HepG2 (cell line): ENCODE results near the gene DUSP16. TPM values are rescaled to one million over a fixed set of nuclear protein-coding genes. Genes with fewer than 3 reads are reported as not detected.
A peak's percentile ranks its signal among the peaks of the same experiment; 100 is the strongest.

ENCODE experiments used
- ATAC-seq: fragments of 200-7000 bp; cut with Tn5 transposase; 3 replicates; pipeline ENCODE4 v1.9.1; 2020; ENCODE audit warnings: mild to moderate bottlenecking, moderate library complexity
- BruUV-seq: library from RNA; stranded (reverse); fragments of 400-500 nt; replicated peaks from 2 replicates; lab custom pipeline; 2021; lab: Mats Ljungman, UMichigan
- CTCF ChIA-PET: fragments of 300-600 bp; formaldehyde crosslinking; extraction: SDS; loops from one replicate; lab custom pipeline; 2021; ENCODE audit warnings: low total read pairs, inconsistent platforms, low intra/inter-chr PET ratio; lab: Yijun Ruan, JAX
- POLR2A ChIA-PET: fragments of 350-600 bp; sonication (Branson Sonifier 250); formaldehyde crosslinking; loops from one replicate; lab custom pipeline; 2020; ENCODE audit warnings: antibody characterized with exemption, inconsistent platforms; lab: Yijun Ruan, JAX
- DNase-seq: peaks from one replicate; pipeline ENCODE4 v3.0.0-alpha.2; 2015; ENCODE audit warnings: low spot score
- FAIRE-seq: peaks from 3 replicates; lab custom pipeline; 2011; peaks lifted over from hg19 to GRCh38; lab: Jason Lieb, UNC
- H2AFZ ChIP-seq: one replicate; pipeline ENCODE4 v1.6.1; 2011; ENCODE audit warnings: low read length, inconsistent platforms
- H3K27ac ChIP-seq: fragments of 300-600 bp; 3 replicates; pipeline ENCODE4 v1.8.0; 2011; ENCODE audit warnings: mixed run types, mild to moderate bottlenecking, mixed read lengths, low read length, inconsistent platforms; ENCODE audit not compliant: insufficient read depth; ENCODE audit errors: extremely low read length
- H3K27me3 ChIP-seq, 2 experiments: fragments of 200-600 bp in 1 of 2; 2 replicates in 1 of 2; 3 replicates in 1 of 2; pipeline versions ENCODE4 v1.6.0 to v1.8.0; 2011; ENCODE audit warnings: low read length in 2 of 2, mild to moderate bottlenecking in 2 of 2, moderate library complexity in 2 of 2, inconsistent platforms in 1 of 2; ENCODE audit not compliant: insufficient read depth in 2 of 2, control insufficient read depth in 1 of 2
- H3K36me3 ChIP-seq, 2 experiments: fragments of 200-600 bp in 1 of 2; replicated peaks in 1 of 2; 2 replicates in 1 of 2; 3 replicates in 1 of 2; pipeline versions ENCODE4 v1.5.1 to v1.8.0; 2011; ENCODE audit warnings: low read length in 2 of 2, inconsistent platforms in 1 of 2; ENCODE audit not compliant: insufficient read depth in 2 of 2, control insufficient read depth in 1 of 2
- H3K4me1 ChIP-seq: 2 replicates; pipeline ENCODE4 v1.5.1; 2012; ENCODE audit warnings: low read length, inconsistent platforms; ENCODE audit not compliant: insufficient read depth
- H3K4me2 ChIP-seq: 2 replicates; pipeline ENCODE4 v1.6.0; 2011; ENCODE audit warnings: low read depth, low read length, inconsistent platforms
- H3K4me3 ChIP-seq, 3 experiments: fragments of 200-600 bp in 1 of 3; sonication (generic), shearing (Covaris generic) in 1 of 3; replicated peaks in 1 of 3; 2 replicates each; pipeline ENCODE4 v1.5.1; 2011 to 2016; ENCODE audit warnings: low read length in 3 of 3, inconsistent platforms in 2 of 3, low read depth in 2 of 3, mild to moderate bottlenecking in 2 of 3, control low read depth in 1 of 3, mixed read lengths in 1 of 3; ENCODE audit not compliant: insufficient read depth in 1 of 3
- H3K79me2 ChIP-seq: one replicate; pipeline ENCODE4 v1.6.1; 2011; ENCODE audit warnings: low read length, inconsistent platforms; ENCODE audit not compliant: insufficient read depth
- H3K9ac ChIP-seq: 2 replicates; pipeline ENCODE4 v1.6.0; 2011; ENCODE audit warnings: mild to moderate bottlenecking, low read depth, low read length, inconsistent platforms; ENCODE audit not compliant: insufficient read depth
- H3K9me3 ChIP-seq: 2 replicates; pipeline ENCODE4 v1.5.1; 2012; ENCODE audit warnings: mild to moderate bottlenecking, low read length
- H4K20me1 ChIP-seq: 2 replicates; pipeline ENCODE4 v1.6.0; 2011; ENCODE audit warnings: inconsistent platforms, mild to moderate bottlenecking, low read length, moderate library complexity; ENCODE audit not compliant: insufficient read depth
- ELF4 ChIP-seq: sonication (generic); formaldehyde crosslinking; IDR thresholded peaks from 2 replicates; pipeline ENCODE4 v1.5.0; 2020; ENCODE audit warnings: missing genetic modification reagents, mild to moderate bottlenecking, moderate library complexity, borderline replicate concordance
- GATAD2A ChIP-seq: IDR thresholded peaks from 2 replicates; pipeline ENCODE4 v1.6.1; 2016
- HDAC2 ChIP-seq: sonication (generic); formaldehyde crosslinking; IDR thresholded peaks from 2 replicates; pipeline ENCODE4 v1.4.0; 2020; ENCODE audit warnings: missing genetic modification reagents
- HOXA3 ChIP-seq: sonication (generic); formaldehyde crosslinking; IDR thresholded peaks from 2 replicates; pipeline ENCODE4 v1.5.0; 2020; ENCODE audit warnings: missing genetic modification reagents
- HOXA9 ChIP-seq: sonication (generic); formaldehyde crosslinking; IDR thresholded peaks from 2 replicates; pipeline ENCODE4 v1.8.1; 2022; ENCODE audit warnings: missing genetic modification reagents, mild to moderate bottlenecking, moderate library complexity, borderline replicate concordance
- MEF2D ChIP-seq: sonication (generic); formaldehyde crosslinking; IDR thresholded peaks from 2 replicates; pipeline ENCODE4 v1.5.1; 2020; ENCODE audit warnings: mild to moderate bottlenecking, missing genetic modification reagents
- MIER2 ChIP-seq: IDR thresholded peaks from 2 replicates; pipeline ENCODE4 v1.6.1; 2016; ENCODE audit warnings: missing biosample characterization, missing genetic modification reagents
- MIXL1 ChIP-seq: IDR thresholded peaks from 2 replicates; pipeline ENCODE4 v1.6.1; 2016
- NR1H2 ChIP-seq: sonication (generic); formaldehyde crosslinking; IDR thresholded peaks from 2 replicates; pipeline ENCODE4 v1.8.1; 2022; ENCODE audit warnings: low read depth, missing genetic modification reagents, borderline replicate concordance
- NR2F6 ChIP-seq, 2 experiments: IDR thresholded peaks; 2 replicates each; pipeline ENCODE4 v1.6.1; 2016; ENCODE audit warnings: antibody characterized with exemption in 1 of 2, mild to moderate bottlenecking in 1 of 2
- RBM39 ChIP-seq: fragments of 200-400 bp; formaldehyde crosslinking; IDR thresholded peaks from one replicate; pipeline ENCODE4 v1.6.1; 2018; ENCODE audit warnings: antibody characterized with exemption, mild to moderate bottlenecking, low read depth, low read length; ENCODE audit not compliant: poor library complexity, severe bottlenecking
- REL ChIP-seq: sonication (generic); formaldehyde crosslinking; conservative IDR thresholded peaks from 2 replicates; pipeline ENCODE4 v1.8.0; 2022; ENCODE audit warnings: mild to moderate bottlenecking, missing genetic modification reagents, moderate library complexity
- REXO4 ChIP-seq: sonication (generic); formaldehyde crosslinking; IDR thresholded peaks from 2 replicates; pipeline ENCODE4 v1.8.0; 2022; ENCODE audit warnings: missing genetic modification reagents, mild to moderate bottlenecking, borderline replicate concordance
- RXRA ChIP-seq: sonication (generic); formaldehyde crosslinking; IDR thresholded peaks from 2 replicates; pipeline ENCODE4 v1.5.1; 2020; ENCODE audit warnings: missing genetic modification reagents
- SIN3A ChIP-seq: IDR thresholded peaks from 2 replicates; pipeline ENCODE4 v1.6.1; 2011; ENCODE audit warnings: low read depth, mild to moderate bottlenecking, control low read depth, low read length, borderline replicate concordance
- SNRNP70 ChIP-seq: fragments of 200-400 bp; formaldehyde crosslinking; IDR thresholded peaks from 2 replicates; pipeline ENCODE4 v1.6.1; 2017; ENCODE audit warnings: mild to moderate bottlenecking, low read depth, low read length, moderate library complexity
- ZEB1 ChIP-seq: IDR thresholded peaks from 2 replicates; pipeline ENCODE4 v1.6.1; 2012; ENCODE audit warnings: mild to moderate bottlenecking, low read depth, inconsistent platforms; ENCODE audit not compliant: insufficient replicate concordance
- ZKSCAN8 ChIP-seq: IDR thresholded peaks from 2 replicates; pipeline ENCODE4 v1.6.1; 2016; ENCODE audit warnings: borderline replicate concordance, missing genetic modification reagents, missing compliant biosample characterization
- ZNF34 ChIP-seq: sonication (generic); formaldehyde crosslinking; IDR thresholded peaks from 2 replicates; pipeline ENCODE4 v1.4.0; 2020; ENCODE audit warnings: mild to moderate bottlenecking, missing genetic modification reagents, borderline replicate concordance
- WGBS: methylation state at CpG from one replicate; pipeline ENCODE4 v1.1.6; 2017; ENCODE audit warnings: low lambda C conversion rate; 5-methylcytosine and 5-hydroxymethylcytosine counted together
- in situ Hi-C: cut with HindIII; loops from 2 replicates; pipeline ENCODE4 v1.10.0; 2017; ENCODE audit warnings: low pct_unique_long_range_greater_than_20kb; ENCODE audit not compliant: extremely low pct_ligation_motif_present
- intact Hi-C: fragments of 100-400 bp; cut with micrococcal nuclease; formaldehyde crosslinking; loops from one replicate; pipeline ENCODE4 v1.10.0; 2022; ENCODE audit not compliant: unreplicated experiment
- polyA plus RNA-seq, 8 experiments: library from polyadenylated mRNA; depleted of rRNA in 3 of 8; stranded (reverse) in 7 of 8; unstranded in 1 of 8; fragments of >200 nt; fragmentation: Illumina TruSeq in 4 of 8; extraction: Trizol in 4 of 8; gene quantifications; 2 replicates each; pipeline versions ENCODE4 v1.2.1 to v1.2.3, GENCODE V29; 2011 to 2016; ENCODE audit warnings: low read depth in 4 of 8, missing spikeins in 1 of 8, mixed read lengths in 1 of 8; ENCODE audit not compliant: insufficient read depth in 1 of 8
- total RNA-seq, 5 experiments: library from RNA; depleted of rRNA; stranded (reverse); fragments of >200 nt; fragmentation: Illumina TruSeq; extraction: Trizol; gene quantifications; 2 replicates each; pipeline ENCODE4 v1.2.3, GENCODE V29; 2016; ENCODE audit warnings: low read depth in 1 of 5
- TF ChIP-seq, protein P1 (sequence below): sonication (generic); formaldehyde crosslinking; IDR thresholded peaks from 2 replicates; pipeline ENCODE4 v1.4.0; 2020; ENCODE audit warnings: mild to moderate bottlenecking, low read depth, missing genetic modification reagents
- TF ChIP-seq, protein P2 (sequence below): sonication (generic); formaldehyde crosslinking; conservative IDR thresholded peaks from 2 replicates; pipeline ENCODE4 v1.5.0; 2020; ENCODE audit warnings: missing genetic modification reagents
- TF ChIP-seq, protein P3 (sequence below): IDR thresholded peaks from 2 replicates; pipeline ENCODE4 v1.6.1; 2016; ENCODE audit warnings: low read depth

Gene DUSP16
- total and polyA plus RNA-seq, 2 of the 13 experiments (the other 11 are each of a cell fraction or from before 2014, with no cell fraction given), result 45.7 to 46.6 TPM

DNA sequence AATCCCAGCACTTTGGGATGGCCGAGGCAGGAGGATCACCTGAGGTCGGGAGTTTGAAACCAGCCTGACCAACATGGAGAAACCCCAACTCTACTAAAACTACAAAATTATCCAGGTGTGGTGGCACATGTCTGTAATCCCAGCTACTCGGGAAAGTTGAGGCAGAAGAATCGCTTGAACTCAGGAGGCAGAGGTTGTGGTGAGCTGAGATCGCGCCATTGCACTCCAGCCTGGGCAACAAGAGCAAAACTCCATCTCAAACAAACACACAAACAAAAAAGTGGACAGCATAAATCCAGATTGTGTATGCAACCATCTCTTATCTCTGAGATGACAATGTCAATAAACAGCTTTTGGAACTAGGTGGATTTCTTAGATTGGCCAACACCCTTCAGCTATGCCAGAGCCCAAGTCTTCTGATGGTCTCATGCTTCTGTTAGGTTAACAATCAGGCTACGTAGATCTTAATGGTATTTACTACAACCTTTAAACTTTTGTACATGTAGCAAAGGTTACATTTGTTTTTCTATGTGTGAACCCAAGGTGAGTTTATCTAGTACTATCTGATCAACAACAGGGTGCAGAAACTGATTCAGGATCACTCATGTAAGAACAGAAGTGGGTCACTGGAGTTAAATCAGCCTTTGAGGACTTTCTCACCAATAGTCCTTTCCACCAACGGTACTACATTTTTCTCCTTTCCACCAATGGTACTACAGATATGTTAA, 73.7 kb downstream of the DUSP16 start:
- peak; percentile 77 for DNase-seq
- no peaks in the 10 kb centered on the region for H3K9me3 ChIP-seq
- ChIA-PET POLR2A (no interaction called here), CTCF (no interaction called here)
- in situ Hi-C loops (no loop called here), intact Hi-C loops (loop anchor here (5.0 kb wide), 1 partner anchor 112 kb away; no protein-coding TSS in a partner anchor)
- no peak overlapping the region; the same call in 1 of the 2 replicates for H3K4me2 ChIP-seq
- H3K36me3 ChIP-seq, result peaks cover 11 to 49% of the 10 kb centered on the region in 2 experiments; a peak in 4 of 5 replicates
- H4K20me1 ChIP-seq, result no peaks in the 10 kb centered on the region
- ATAC-seq, result peak; percentile 85
- peak; percentile 69 for FAIRE-seq
- H3K4me1 ChIP-seq, result peaks cover 70% of the 10 kb centered on the region
- no peaks in the 10 kb centered on the region for H3K27me3 ChIP-seq
- peak overlapping the region; percentile 70 for H3K27ac ChIP-seq
- no peak overlapping the region for H3K9ac ChIP-seq
- no TSS peak for BruUV-seq
- H2AFZ ChIP-seq, result no peak overlapping the region
- H3K4me3 ChIP-seq, result no peak overlapping the region
- 70% methylated on average over 8 of the region's 8 CpGs for WGBS
- H3K79me2 ChIP-seq, result peaks cover 35% of the 10 kb centered on the region
- TF ChIP-seq HOXA3 (CRISPR knock-in tag), result no peak; the same call in 1 of the 2 replicates
- TF ChIP-seq RBM39, result no peak
- TF ChIP-seq ZEB1, result peak; percentile 40
- no peak for TF ChIP-seq NR1H2 (CRISPR knock-in tag)
- TF ChIP-seq, protein P1, sequence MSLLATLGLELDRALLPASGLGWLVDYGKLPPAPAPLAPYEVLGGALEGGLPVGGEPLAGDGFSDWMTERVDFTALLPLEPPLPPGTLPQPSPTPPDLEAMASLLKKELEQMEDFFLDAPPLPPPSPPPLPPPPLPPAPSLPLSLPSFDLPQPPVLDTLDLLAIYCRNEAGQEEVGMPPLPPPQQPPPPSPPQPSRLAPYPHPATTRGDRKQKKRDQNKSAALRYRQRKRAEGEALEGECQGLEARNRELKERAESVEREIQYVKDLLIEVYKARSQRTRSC (CRISPR knock-in tag), result no peak
- TF ChIP-seq MIER2 (CRISPR knock-in tag), result no peak
- no peak for TF ChIP-seq REL (CRISPR knock-in tag)
- TF ChIP-seq SNRNP70, result no peak
- TF ChIP-seq, protein P2, sequence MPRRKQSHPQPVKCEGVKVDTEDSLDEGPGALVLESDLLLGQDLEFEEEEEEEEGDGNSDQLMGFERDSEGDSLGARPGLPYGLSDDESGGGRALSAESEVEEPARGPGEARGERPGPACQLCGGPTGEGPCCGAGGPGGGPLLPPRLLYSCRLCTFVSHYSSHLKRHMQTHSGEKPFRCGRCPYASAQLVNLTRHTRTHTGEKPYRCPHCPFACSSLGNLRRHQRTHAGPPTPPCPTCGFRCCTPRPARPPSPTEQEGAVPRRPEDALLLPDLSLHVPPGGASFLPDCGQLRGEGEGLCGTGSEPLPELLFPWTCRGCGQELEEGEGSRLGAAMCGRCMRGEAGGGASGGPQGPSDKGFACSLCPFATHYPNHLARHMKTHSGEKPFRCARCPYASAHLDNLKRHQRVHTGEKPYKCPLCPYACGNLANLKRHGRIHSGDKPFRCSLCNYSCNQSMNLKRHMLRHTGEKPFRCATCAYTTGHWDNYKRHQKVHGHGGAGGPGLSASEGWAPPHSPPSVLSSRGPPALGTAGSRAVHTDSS (CRISPR knock-in tag), result no peak
- TF ChIP-seq ELF4 (CRISPR knock-in tag), result no peak
- TF ChIP-seq SIN3A, result no peak
- no peak for TF ChIP-seq ZKSCAN8
- TF ChIP-seq MIXL1 (CRISPR knock-in tag), result peak; percentile 71; the same call in 1 of the 2 replicates
- TF ChIP-seq NR2F6 (IDR thresholded peaks at IDR 0.05), result peak; percentile 66; the same call in 1 of the 2 replicates
- TF ChIP-seq NR2F6 (CRISPR knock-in tag; IDR thresholded peaks at IDR 0.05), result peak; percentile 61
- TF ChIP-seq, protein P3, sequence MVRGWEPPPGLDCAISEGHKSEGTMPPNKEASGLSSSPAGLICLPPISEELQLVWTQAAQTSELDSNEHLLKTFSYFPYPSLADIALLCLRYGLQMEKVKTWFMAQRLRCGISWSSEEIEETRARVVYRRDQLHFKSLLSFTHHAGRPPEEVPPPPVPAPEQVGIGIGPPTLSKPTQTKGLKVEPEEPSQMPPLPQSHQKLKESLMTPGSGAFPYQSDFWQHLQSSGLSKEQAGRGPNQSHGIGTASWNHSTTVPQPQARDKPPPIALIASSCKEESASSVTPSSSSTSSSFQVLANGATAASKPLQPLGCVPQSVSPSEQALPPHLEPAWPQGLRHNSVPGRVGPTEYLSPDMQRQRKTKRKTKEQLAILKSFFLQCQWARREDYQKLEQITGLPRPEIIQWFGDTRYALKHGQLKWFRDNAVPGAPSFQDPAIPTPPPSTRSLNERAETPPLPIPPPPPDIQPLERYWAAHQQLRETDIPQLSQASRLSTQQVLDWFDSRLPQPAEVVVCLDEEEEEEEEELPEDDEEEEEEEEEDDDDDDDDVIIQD (CRISPR knock-in tag), result peak; percentile 73; the same call in 1 of the 2 replicates
- peak; percentile 42; the same call in 1 of the 2 replicates for TF ChIP-seq HOXA9
- TF ChIP-seq ZNF34 (CRISPR knock-in tag), result no peak
- peak; percentile 50; the same call in 1 of the 2 replicates for TF ChIP-seq HDAC2
- no peak for TF ChIP-seq REXO4 (CRISPR knock-in tag)
- peak; percentile 83 for TF ChIP-seq GATAD2A
- TF ChIP-seq RXRA, result no peak; the same call in 1 of the 2 replicates
- TF ChIP-seq MEF2D (CRISPR knock-in tag), result peak; percentile 66; the same call in 1 of the 2 replicates
